ENCODE measurements around the gene GCC1.

DNA sequence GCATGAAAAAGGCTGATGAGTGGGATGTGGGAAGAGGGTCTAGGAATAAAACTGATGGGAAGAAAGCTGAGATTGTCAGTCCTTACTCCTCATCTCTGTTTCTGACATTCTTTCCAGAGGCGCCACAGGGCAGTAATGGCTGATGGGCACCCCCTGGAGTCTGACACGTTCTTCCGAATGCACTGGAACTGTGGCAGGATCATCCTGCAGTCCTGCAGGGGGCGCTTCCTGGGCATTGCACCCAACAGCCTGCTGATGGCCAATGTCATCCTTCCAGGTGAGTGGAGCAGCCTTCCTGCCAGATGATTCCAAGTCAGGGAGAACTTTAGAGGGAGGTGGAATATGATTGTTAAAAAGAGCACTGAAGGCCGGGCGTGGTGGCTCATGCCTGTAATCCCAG is 12.9 kb upstream of the GCC1 start:
- TF ChIP-seq, protein P1, sequence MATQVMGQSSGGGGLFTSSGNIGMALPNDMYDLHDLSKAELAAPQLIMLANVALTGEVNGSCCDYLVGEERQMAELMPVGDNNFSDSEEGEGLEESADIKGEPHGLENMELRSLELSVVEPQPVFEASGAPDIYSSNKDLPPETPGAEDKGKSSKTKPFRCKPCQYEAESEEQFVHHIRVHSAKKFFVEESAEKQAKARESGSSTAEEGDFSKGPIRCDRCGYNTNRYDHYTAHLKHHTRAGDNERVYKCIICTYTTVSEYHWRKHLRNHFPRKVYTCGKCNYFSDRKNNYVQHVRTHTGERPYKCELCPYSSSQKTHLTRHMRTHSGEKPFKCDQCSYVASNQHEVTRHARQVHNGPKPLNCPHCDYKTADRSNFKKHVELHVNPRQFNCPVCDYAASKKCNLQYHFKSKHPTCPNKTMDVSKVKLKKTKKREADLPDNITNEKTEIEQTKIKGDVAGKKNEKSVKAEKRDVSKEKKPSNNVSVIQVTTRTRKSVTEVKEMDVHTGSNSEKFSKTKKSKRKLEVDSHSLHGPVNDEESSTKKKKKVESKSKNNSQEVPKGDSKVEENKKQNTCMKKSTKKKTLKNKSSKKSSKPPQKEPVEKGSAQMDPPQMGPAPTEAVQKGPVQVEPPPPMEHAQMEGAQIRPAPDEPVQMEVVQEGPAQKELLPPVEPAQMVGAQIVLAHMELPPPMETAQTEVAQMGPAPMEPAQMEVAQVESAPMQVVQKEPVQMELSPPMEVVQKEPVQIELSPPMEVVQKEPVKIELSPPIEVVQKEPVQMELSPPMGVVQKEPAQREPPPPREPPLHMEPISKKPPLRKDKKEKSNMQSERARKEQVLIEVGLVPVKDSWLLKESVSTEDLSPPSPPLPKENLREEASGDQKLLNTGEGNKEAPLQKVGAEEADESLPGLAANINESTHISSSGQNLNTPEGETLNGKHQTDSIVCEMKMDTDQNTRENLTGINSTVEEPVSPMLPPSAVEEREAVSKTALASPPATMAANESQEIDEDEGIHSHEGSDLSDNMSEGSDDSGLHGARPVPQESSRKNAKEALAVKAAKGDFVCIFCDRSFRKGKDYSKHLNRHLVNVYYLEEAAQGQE (IDR thresholded peaks at IDR 0.05; ENCODE audit: insufficient replicate concordance, low read depth): no peak
- TF ChIP-seq, protein P2, sequence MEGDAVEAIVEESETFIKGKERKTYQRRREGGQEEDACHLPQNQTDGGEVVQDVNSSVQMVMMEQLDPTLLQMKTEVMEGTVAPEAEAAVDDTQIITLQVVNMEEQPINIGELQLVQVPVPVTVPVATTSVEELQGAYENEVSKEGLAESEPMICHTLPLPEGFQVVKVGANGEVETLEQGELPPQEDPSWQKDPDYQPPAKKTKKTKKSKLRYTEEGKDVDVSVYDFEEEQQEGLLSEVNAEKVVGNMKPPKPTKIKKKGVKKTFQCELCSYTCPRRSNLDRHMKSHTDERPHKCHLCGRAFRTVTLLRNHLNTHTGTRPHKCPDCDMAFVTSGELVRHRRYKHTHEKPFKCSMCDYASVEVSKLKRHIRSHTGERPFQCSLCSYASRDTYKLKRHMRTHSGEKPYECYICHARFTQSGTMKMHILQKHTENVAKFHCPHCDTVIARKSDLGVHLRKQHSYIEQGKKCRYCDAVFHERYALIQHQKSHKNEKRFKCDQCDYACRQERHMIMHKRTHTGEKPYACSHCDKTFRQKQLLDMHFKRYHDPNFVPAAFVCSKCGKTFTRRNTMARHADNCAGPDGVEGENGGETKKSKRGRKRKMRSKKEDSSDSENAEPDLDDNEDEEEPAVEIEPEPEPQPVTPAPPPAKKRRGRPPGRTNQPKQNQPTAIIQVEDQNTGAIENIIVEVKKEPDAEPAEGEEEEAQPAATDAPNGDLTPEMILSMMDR (IDR thresholded peaks at IDR 0.05; ENCODE audit: insufficient read depth, low read length): no peak
- no peak for TF ChIP-seq GABPA (IDR thresholded peaks at IDR 0.05; ENCODE audit: low read depth)
- no peak for TF ChIP-seq POLR2AphosphoS5 (IDR thresholded peaks at IDR 0.05; ENCODE audit: low read depth)
- no peak for TF ChIP-seq SPI1 (IDR thresholded peaks at IDR 0.05; ENCODE audit: borderline replicate concordance, low read depth)
